Fibroblast of lung (primary cell): ENCODE data around the gene CASTOR2.

Experiments
- CTCF ChIP-seq, 2 donors: IDR thresholded peaks in 1 of 2; conservative IDR thresholded peaks in 1 of 2; 1 replicate in 1 of 2; 2 replicates in 1 of 2; pipeline ENCODE4 v1.5.1; 2011 to 2012; ENCODE audit warnings: low read length in 2 of 2, control low read depth in 1 of 2, inconsistent platforms in 1 of 2, low read depth in 1 of 2, mild to moderate bottlenecking in 1 of 2
- EZH2 ChIP-seq: IDR thresholded peaks from 2 replicates; pipeline ENCODE4 v1.5.1; 2012; ENCODE audit warnings: low read length, control low read depth, mild to moderate bottlenecking; ENCODE audit errors: missing control alignments

GRCh38 chr7:75055155-75055554, 90.7 kb downstream of the CASTOR2 start:
- TF ChIP-seq EZH2 (no peak), CTCF (conservative IDR thresholded peaks at IDR 0.05 in 1 of 2, IDR thresholded peaks at IDR 0.05 in 1 of 2; ENCODE audit: low read depth in 1 of 2, low read length in 2 of 2) (no peak)
